Measurements from ENCODE around the gene SDK1.

DNA sequence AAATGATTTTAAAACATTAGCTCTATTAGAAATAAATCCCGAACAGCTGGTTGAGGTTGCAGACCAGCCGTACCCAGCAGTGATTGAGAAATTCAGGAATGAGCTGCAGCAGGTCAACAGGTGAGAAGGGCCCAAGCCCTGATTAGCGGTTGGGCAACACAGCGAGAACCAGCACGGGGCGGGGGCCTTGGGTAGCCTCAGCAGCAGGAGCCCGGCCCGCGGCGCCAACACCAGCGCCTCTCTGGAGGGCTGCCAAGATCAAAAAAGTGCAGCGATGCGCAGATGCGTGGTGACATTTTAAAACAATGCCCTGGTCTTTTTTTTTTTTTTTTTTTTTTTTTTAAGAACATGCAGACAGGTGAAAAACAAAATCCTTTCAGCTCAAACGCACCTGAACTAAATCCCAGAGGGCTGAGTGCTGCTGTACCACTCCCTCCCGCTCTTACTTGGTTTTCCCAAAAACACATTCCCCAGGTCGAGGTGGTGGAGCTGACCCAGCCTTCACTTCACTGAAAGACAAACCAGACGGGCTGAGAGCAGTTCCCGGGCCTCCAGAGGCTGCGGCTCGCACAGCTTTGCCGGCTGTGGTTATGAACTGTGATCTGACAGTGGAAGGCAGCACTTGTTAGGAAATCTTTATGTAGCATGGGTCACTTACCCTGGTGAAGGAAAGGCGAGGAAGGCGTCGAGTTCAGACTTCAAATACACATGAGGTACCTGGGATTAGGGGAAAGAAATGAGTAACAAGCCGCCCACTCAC lies 579.4 kb downstream of the SDK1 start:
- TF ChIP-seq POLR2A (IDR thresholded peaks at IDR 0.05; ENCODE audit: low read length): no peak
- TF ChIP-seq GATA1 (IDR thresholded peaks at IDR 0.05; ENCODE audit: low read depth, low read length): no peak
